K562 (cell line): Measurements from ENCODE around the gene NTRK1. TPM values are rescaled to one million over a fixed set of nuclear protein-coding genes. Genes with fewer than 3 reads are reported as not detected.

ENCODE experiments used
- BCL6 ChIP-seq: fragments of 250-450 bp; sonication (Bioruptor Pico); IDR thresholded peaks from 2 replicates; pipeline ENCODE4 v1.4.0; 2020
- BRD4 ChIP-seq: fragments of 200-600 bp; sonication (generic); IDR thresholded peaks from 2 replicates; pipeline ENCODE4 v1.6.1; 2017; ENCODE audit warnings: inconsistent platforms
- CC2D1A ChIP-seq: fragments of 450-650 bp; IDR thresholded peaks from 2 replicates; pipeline ENCODE4 v1.6.1; 2017; ENCODE audit warnings: mild to moderate bottlenecking
- CHD2 ChIP-seq: IDR thresholded peaks from 2 replicates; pipeline ENCODE4 v1.6.1; 2011; ENCODE audit warnings: low read depth, low read length
- DDX20 ChIP-seq: fragments of 450-650 bp; IDR thresholded peaks from 2 replicates; pipeline ENCODE4 v1.6.1; 2016; ENCODE audit warnings: missing genetic modification characterization, low read depth, mild to moderate bottlenecking, missing compliant biosample characterization, moderate library complexity
- E2F4 ChIP-seq: sonication (generic); formaldehyde crosslinking; IDR thresholded peaks from 2 replicates; pipeline ENCODE4 v1.8.0; 2022; ENCODE audit warnings: mild to moderate bottlenecking, low read depth, missing genetic modification reagents
- HIVEP1 ChIP-seq: fragments of 250-450 bp; sonication (Bioruptor Pico); IDR thresholded peaks from 2 replicates; pipeline ENCODE4 v1.4.0; 2020; ENCODE audit warnings: mild to moderate bottlenecking
- MAZ ChIP-seq, 2 experiments: fragments of 450-650 bp in 1 of 2; sonication (generic) in 1 of 2; formaldehyde crosslinking; IDR thresholded peaks in 1 of 2; conservative IDR thresholded peaks in 1 of 2; 2 replicates each; pipeline versions ENCODE4 v1.4.0 to v1.5.0; 2020; ENCODE audit warnings: mild to moderate bottlenecking in 1 of 2, missing genetic modification reagents in 1 of 2
- MNT ChIP-seq, 2 experiments: fragments of 450-650 bp; conservative IDR thresholded peaks; 2 replicates each; pipeline ENCODE4 v1.6.1; 2017; ENCODE audit warnings: mild to moderate bottlenecking in 2 of 2, moderate library complexity in 2 of 2
- NR3C1 ChIP-seq: sonication (generic); formaldehyde crosslinking; IDR thresholded peaks from 2 replicates; pipeline ENCODE4 v1.8.1; 2022; ENCODE audit warnings: missing genetic modification reagents
- RBM15 ChIP-seq: fragments of 200-400 bp; formaldehyde crosslinking; IDR thresholded peaks from 2 replicates; pipeline ENCODE4 v1.6.1; 2018; ENCODE audit warnings: mild to moderate bottlenecking, low read length, moderate library complexity; ENCODE audit not compliant: insufficient read depth
- RNF219 ChIP-seq: fragments of 250-450 bp; sonication (Bioruptor Pico); IDR thresholded peaks from 2 replicates; pipeline ENCODE4 v1.5.0; 2022; ENCODE audit warnings: mild to moderate bottlenecking
- SOX6 ChIP-seq: fragments of 450-650 bp; IDR thresholded peaks from 2 replicates; pipeline ENCODE4 v1.6.1; 2014; ENCODE audit warnings: mild to moderate bottlenecking
- SPI1 ChIP-seq: IDR thresholded peaks from 2 replicates; pipeline ENCODE4 v1.6.1; 2011; ENCODE audit warnings: low read depth, low read length, control low read depth, borderline replicate concordance
- TAF1 ChIP-seq: IDR thresholded peaks from 2 replicates; pipeline ENCODE4 v1.6.1; 2011; ENCODE audit warnings: mild to moderate bottlenecking, low read length, moderate library complexity; ENCODE audit not compliant: insufficient read depth, control insufficient read depth, severe bottlenecking; ENCODE audit errors: extremely low read depth
- TAF9B ChIP-seq: fragments of 450-650 bp; IDR thresholded peaks from 2 replicates; pipeline ENCODE4 v1.6.1; 2018; ENCODE audit warnings: mild to moderate bottlenecking; ENCODE audit not compliant: partially characterized antibody
- TCF3 ChIP-seq: sonication (generic); formaldehyde crosslinking; IDR thresholded peaks from 2 replicates; pipeline ENCODE4 v1.4.0; 2020; ENCODE audit warnings: mild to moderate bottlenecking, missing genetic modification reagents
- ZEB2 ChIP-seq: fragments of 450-650 bp; IDR thresholded peaks from 2 replicates; pipeline ENCODE4 v1.6.1; 2016
- ZFP30 ChIP-seq: fragments of 250-450 bp; sonication (Bioruptor Pico); IDR thresholded peaks from 2 replicates; pipeline ENCODE4 v1.8.0; 2022; ENCODE audit warnings: moderate library complexity, mild to moderate bottlenecking, inconsistent platforms, borderline replicate concordance
- ZNF134 ChIP-seq: fragments of 250-450 bp; sonication (Bioruptor Pico); conservative IDR thresholded peaks from 2 replicates; pipeline ENCODE4 v1.4.0; 2020
- ZNF184 ChIP-seq: sonication (generic); formaldehyde crosslinking; IDR thresholded peaks from 2 replicates; pipeline ENCODE4 v1.5.0; 2020; ENCODE audit warnings: missing genetic modification reagents
- ZNF212 ChIP-seq: fragments of 450-650 bp; formaldehyde crosslinking; IDR thresholded peaks from 2 replicates; pipeline ENCODE4 v1.4.0; 2020; ENCODE audit warnings: mild to moderate bottlenecking
- polyA plus RNA-seq, 8 experiments: library from polyadenylated mRNA; depleted of rRNA in 4 of 8; stranded (reverse) in 5 of 8; unstranded in 3 of 8; fragments of >200 nt; fragmentation: Nextera tagmentation in 2 of 8; fragmentation: Illumina TruSeq in 1 of 8; extraction: Ambion mirVana in 2 of 8; extraction: Trizol in 1 of 8; gene quantifications; 2 replicates each; pipeline versions ENCODE4 v1.2.1 to v1.2.3, GENCODE V29; 2011 to 2014; ENCODE audit warnings: inconsistent platforms in 1 of 8, missing spikeins in 1 of 8
- total RNA-seq, 7 experiments: library from RNA; depleted of rRNA in 6 of 7; stranded (reverse); fragments of >200 nt in 6 of 7; fragmentation: Illumina TruSeq in 2 of 7; extraction: Trizol in 2 of 7; gene quantifications; 2 replicates each; pipeline versions ENCODE4 v1.2.1 to v1.2.3, GENCODE V29; 2011 to 2021; ENCODE audit warnings: low replicate concordance in 1 of 7
- TF ChIP-seq, protein P1 (sequence below), 3 experiments: fragments of 200-800 bp in 1 of 3; sonication (Bioruptor generic) in 1 of 3; sonication (generic) in 1 of 3; formaldehyde crosslinking in 1 of 3; IDR thresholded peaks; 2 replicates each; pipeline versions ENCODE4 v1.6.1 to v1.8.0; 2016 to 2022; ENCODE audit warnings: mild to moderate bottlenecking in 2 of 3, missing compliant biosample characterization in 2 of 3, missing genetic modification characterization in 2 of 3, missing genetic modification reagents in 1 of 3

NTRK1 gene
- total and polyA plus RNA-seq, 9 of the 15 experiments (the other 6 are each of a cell fraction or from before 2014, with no cell fraction given) = 0.46 to 30.0 (median 7.9) TPM

DNA sequence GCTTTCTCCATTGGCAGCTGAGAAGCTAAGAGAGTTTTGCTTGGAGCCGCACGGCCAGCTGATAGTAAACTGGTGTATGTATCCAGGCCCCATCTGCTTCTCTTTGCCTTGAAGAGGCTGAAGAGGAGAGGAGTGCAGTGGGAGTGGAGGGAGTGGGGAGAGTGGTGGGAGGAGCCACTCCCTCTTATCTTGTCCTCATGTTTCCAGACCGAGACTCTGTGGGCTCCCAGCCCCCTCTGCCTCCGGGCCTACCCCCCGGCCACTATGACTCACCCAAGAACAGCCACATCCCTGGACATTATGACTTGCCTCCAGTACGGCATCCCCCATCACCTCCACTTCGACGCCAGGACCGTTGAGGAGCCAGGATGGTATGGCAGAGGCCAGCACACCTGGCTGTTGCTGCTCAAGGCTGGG is 53.8 kb downstream of the NTRK1 start (continued):
- TF ChIP-seq MNT (conservative IDR thresholded peaks at IDR 0.05) (0 out of 4 replicates have a peak, but pooled peaks of 1 of the 2 experiments have one; percentile 39), NR3C1 (CRISPR knock-in tag) (no peak), BRD4 (no peak), SOX6 (0 out of 2 replicates have a peak, but pooled peaks have one; percentile 69), DDX20 (tag) (no peak), BCL6 (CRISPR knock-in tag) (no peak), TCF3 (peak; percentile 70), SPI1 (no peak), ZNF184 (CRISPR knock-in tag) (no peak), MAZ (CRISPR knock-in tag; conservative IDR thresholded peaks at IDR 0.05 in 1 of 2, IDR thresholded peaks at IDR 0.05 in 1 of 2) (peak; percentile 80 to 96; a peak in 3 of 4 replicates), CHD2 (no peak), TAF9B (no peak), ZFP30 (CRISPR knock-in tag) (no peak), CC2D1A (no peak), RNF219 (CRISPR knock-in tag) (no peak), ZNF134 (no peak), ZNF212 (CRISPR knock-in tag) (no peak), HIVEP1 (CRISPR knock-in tag) (no peak), TAF1 (no peak), E2F4 (CRISPR knock-in tag) (no peak), RBM15 (no peak), ZEB2 (peak; percentile 82)
- TF ChIP-seq, protein P1, sequence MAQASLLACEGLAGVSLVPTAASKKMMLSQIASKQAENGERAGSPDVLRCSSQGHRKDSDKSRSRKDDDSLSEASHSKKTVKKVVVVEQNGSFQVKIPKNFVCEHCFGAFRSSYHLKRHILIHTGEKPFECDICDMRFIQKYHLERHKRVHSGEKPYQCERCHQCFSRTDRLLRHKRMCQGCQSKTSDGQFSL (CRISPR knock-in tag; IDR thresholded peaks at IDR 0.05) = no peak; the same call in 1 of the 2 replicates
- TF ChIP-seq, protein P1 (tag; IDR thresholded peaks at IDR 0.05) = no peak
